WTC11 (cell line): ENCODE measurements around the gene BMP6. TPM values are rescaled to one million over a fixed set of nuclear protein-coding genes. Genes with fewer than 3 reads are reported as not detected.

Experiments used
- ATAC-seq: fragments of 200-7000 bp; cut with Tn5 transposase; 2 replicates; pipeline ENCODE4 v1.10.0; 2021; ENCODE audit warnings: mild to moderate bottlenecking, moderate library complexity
- CTCF ChIA-PET: fragments of 300-600 bp; sonication (Branson Sonifier 250); formaldehyde crosslinking; loops from one replicate; lab custom pipeline; 2021; ENCODE audit warnings: antibody characterized with exemption; lab: Charles Lee
- POLR2A ChIA-PET: fragments of 350-600 bp; sonication (Branson Sonifier 250); formaldehyde crosslinking; loops from one replicate; lab custom pipeline; 2021; ENCODE audit warnings: antibody characterized with exemption; lab: Charles Lee
- DNase-seq: peaks from one replicate; pipeline ENCODE4 v3.0.0; 2021; ENCODE audit warnings: low spot score
- H3K27ac Mint-ChIP-seq: 2 replicates; pipeline ENCODE4 v1.8.0; 2021; ENCODE audit warnings: mixed read lengths
- H3K27me3 Mint-ChIP-seq: 2 replicates; pipeline ENCODE4 v1.8.0; 2021; ENCODE audit warnings: low read depth, mild to moderate bottlenecking, moderate library complexity, mixed read lengths
- H3K36me3 Mint-ChIP-seq: 2 replicates; pipeline ENCODE4 v1.8.0; 2021; ENCODE audit warnings: mixed read lengths
- H3K4me1 Mint-ChIP-seq: 2 replicates; pipeline ENCODE4 v1.8.0; 2022; ENCODE audit warnings: mixed read lengths
- H3K4me3 Mint-ChIP-seq: 2 replicates; pipeline ENCODE4 v1.8.0; 2021; ENCODE audit warnings: mild to moderate bottlenecking, moderate library complexity, mixed read lengths
- H3K9me3 Mint-ChIP-seq: 2 replicates; pipeline ENCODE4 v1.8.0; 2021; ENCODE audit warnings: mixed read lengths
- ATF1 ChIP-seq: sonication (generic); formaldehyde crosslinking; IDR thresholded peaks from 2 replicates; pipeline ENCODE4 v1.8.1; 2023; ENCODE audit warnings: mild to moderate bottlenecking, moderate library complexity, missing genetic modification reagents
- JUN ChIP-seq: sonication (generic); formaldehyde crosslinking; IDR thresholded peaks from 2 replicates; pipeline ENCODE4 v1.8.0; 2023; ENCODE audit warnings: mild to moderate bottlenecking, missing genetic modification reagents
- NFATC4 ChIP-seq: fragments of 250-450 bp; sonication (Bioruptor Pico); IDR thresholded peaks from 2 replicates; pipeline ENCODE4 v1.9.0; 2021; ENCODE audit warnings: mild to moderate bottlenecking
- TEAD1 ChIP-seq: sonication (generic); formaldehyde crosslinking; IDR thresholded peaks from 2 replicates; pipeline ENCODE4 v1.8.0; 2022; ENCODE audit warnings: mild to moderate bottlenecking, missing genetic modification reagents
- ZNF138 ChIP-seq: sonication (generic); formaldehyde crosslinking; conservative IDR thresholded peaks from 2 replicates; pipeline ENCODE4 v1.8.1; 2022; ENCODE audit warnings: mild to moderate bottlenecking, moderate library complexity, missing genetic modification reagents
- ZNF263 ChIP-seq: sonication (generic); formaldehyde crosslinking; IDR thresholded peaks from 2 replicates; pipeline ENCODE4 v1.8.1; 2022; ENCODE audit warnings: low read depth, mild to moderate bottlenecking, moderate library complexity, missing genetic modification reagents
- ZNF317 ChIP-seq: sonication (generic); formaldehyde crosslinking; IDR thresholded peaks from 2 replicates; pipeline ENCODE4 v1.8.1; 2023; ENCODE audit warnings: low read depth, mild to moderate bottlenecking, moderate library complexity, missing genetic modification reagents, borderline replicate concordance
- ZNF423 ChIP-seq: fragments of 250-450 bp; sonication (Bioruptor Pico); IDR thresholded peaks from 2 replicates; pipeline ENCODE4 v2.1.2; 2022; ENCODE audit warnings: mild to moderate bottlenecking, moderate library complexity
- total RNA-seq: library from RNA; stranded (reverse); gene quantifications from 3 replicates; pipeline ENCODE4 v1.2.3, GENCODE V29; 2021
- TF ChIP-seq, protein P1 (sequence below): fragments of 250-450 bp; sonication (Bioruptor Pico); IDR thresholded peaks from 2 replicates; pipeline ENCODE4 v1.9.0; 2021; ENCODE audit warnings: mild to moderate bottlenecking
- TF ChIP-seq, protein P2 (sequence below): sonication (generic); formaldehyde crosslinking; IDR thresholded peaks from 2 replicates; pipeline ENCODE4 v1.8.0; 2023; ENCODE audit warnings: mild to moderate bottlenecking, missing genetic modification reagents
- TF ChIP-seq, protein P3 (sequence below): fragments of 250-450 bp; sonication (Bioruptor Pico); IDR thresholded peaks from 2 replicates; pipeline ENCODE4 v1.9.0; 2021; ENCODE audit warnings: mild to moderate bottlenecking, borderline replicate concordance
- TF ChIP-seq, protein P4 (sequence below): sonication (generic); formaldehyde crosslinking; IDR thresholded peaks from 2 replicates; pipeline ENCODE4 v1.8.0; 2022; ENCODE audit warnings: mild to moderate bottlenecking, missing genetic modification reagents
- TF ChIP-seq, protein P5 (sequence below): sonication (generic); formaldehyde crosslinking; IDR thresholded peaks from 2 replicates; pipeline ENCODE4 v1.8.1; 2022; ENCODE audit warnings: mild to moderate bottlenecking, moderate library complexity, missing genetic modification reagents
- TF ChIP-seq, protein P6 (sequence below): sonication (generic); formaldehyde crosslinking; IDR thresholded peaks from 2 replicates; pipeline ENCODE4 v1.8.1; 2023; ENCODE audit warnings: mild to moderate bottlenecking, missing genetic modification reagents
- TF ChIP-seq, protein P7 (sequence below): sonication (generic); formaldehyde crosslinking; IDR thresholded peaks from 2 replicates; pipeline ENCODE4 v1.8.1; 2023; ENCODE audit warnings: mild to moderate bottlenecking, missing genetic modification reagents

Gene BMP6
- total RNA-seq, 1 experiment from 2014 or later: 1.0 TPM

DNA sequence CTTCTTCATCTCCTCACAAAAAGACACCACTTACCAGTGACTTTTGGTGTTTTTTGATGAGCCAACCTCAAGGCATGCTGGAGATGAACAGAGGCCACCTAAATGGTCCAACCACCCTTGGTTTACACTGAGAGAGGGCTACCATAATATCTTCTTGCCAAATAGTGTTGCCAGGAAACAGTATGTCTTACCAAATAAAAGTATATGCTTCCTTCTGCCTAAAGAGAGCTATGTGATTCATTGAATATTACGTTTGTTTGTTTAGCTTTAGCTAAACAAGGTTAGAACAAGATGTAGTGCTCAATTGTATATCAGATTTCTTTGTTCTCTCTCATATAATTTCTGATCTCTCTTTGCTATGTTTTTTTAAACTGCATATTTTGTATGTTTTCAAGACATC lies 40.6 kb upstream of the BMP6 start:
- Mint-ChIP-seq H3K27ac (no peak overlapping the region), H3K4me1 (peaks cover 39% of the 10 kb centered on the region), H3K9me3 (peaks cover 4% of the 10 kb centered on the region), H3K36me3 (no peaks in the 10 kb centered on the region)
- DNase-seq (no peak), ATAC-seq (no peak)
- CTCF ChIA-PET: interaction anchor here (1.1 to 1.3 kb wide), 2 partner anchors 12 to 37 kb away, joined by 8 read pairs; no protein-coding TSS in a partner anchor
- TF ChIP-seq ZNF263 (CRISPR knock-in tag): no peak
- no peak for TF ChIP-seq ATF1 (CRISPR knock-in tag)
- TF ChIP-seq, protein P1, sequence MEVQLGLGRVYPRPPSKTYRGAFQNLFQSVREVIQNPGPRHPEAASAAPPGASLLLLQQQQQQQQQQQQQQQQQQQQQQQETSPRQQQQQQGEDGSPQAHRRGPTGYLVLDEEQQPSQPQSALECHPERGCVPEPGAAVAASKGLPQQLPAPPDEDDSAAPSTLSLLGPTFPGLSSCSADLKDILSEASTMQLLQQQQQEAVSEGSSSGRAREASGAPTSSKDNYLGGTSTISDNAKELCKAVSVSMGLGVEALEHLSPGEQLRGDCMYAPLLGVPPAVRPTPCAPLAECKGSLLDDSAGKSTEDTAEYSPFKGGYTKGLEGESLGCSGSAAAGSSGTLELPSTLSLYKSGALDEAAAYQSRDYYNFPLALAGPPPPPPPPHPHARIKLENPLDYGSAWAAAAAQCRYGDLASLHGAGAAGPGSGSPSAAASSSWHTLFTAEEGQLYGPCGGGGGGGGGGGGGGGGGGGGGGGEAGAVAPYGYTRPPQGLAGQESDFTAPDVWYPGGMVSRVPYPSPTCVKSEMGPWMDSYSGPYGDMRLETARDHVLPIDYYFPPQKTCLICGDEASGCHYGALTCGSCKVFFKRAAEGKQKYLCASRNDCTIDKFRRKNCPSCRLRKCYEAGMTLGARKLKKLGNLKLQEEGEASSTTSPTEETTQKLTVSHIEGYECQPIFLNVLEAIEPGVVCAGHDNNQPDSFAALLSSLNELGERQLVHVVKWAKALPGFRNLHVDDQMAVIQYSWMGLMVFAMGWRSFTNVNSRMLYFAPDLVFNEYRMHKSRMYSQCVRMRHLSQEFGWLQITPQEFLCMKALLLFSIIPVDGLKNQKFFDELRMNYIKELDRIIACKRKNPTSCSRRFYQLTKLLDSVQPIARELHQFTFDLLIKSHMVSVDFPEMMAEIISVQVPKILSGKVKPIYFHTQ (CRISPR knock-in tag): no peak
- TF ChIP-seq, protein P2, sequence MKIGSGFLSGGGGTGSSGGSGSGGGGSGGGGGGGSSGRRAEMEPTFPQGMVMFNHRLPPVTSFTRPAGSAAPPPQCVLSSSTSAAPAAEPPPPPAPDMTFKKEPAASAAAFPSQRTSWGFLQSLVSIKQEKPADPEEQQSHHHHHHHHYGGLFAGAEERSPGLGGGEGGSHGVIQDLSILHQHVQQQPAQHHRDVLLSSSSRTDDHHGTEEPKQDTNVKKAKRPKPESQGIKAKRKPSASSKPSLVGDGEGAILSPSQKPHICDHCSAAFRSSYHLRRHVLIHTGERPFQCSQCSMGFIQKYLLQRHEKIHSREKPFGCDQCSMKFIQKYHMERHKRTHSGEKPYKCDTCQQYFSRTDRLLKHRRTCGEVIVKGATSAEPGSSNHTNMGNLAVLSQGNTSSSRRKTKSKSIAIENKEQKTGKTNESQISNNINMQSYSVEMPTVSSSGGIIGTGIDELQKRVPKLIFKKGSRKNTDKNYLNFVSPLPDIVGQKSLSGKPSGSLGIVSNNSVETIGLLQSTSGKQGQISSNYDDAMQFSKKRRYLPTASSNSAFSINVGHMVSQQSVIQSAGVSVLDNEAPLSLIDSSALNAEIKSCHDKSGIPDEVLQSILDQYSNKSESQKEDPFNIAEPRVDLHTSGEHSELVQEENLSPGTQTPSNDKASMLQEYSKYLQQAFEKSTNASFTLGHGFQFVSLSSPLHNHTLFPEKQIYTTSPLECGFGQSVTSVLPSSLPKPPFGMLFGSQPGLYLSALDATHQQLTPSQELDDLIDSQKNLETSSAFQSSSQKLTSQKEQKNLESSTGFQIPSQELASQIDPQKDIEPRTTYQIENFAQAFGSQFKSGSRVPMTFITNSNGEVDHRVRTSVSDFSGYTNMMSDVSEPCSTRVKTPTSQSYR: no peak
- TF ChIP-seq, protein P3, sequence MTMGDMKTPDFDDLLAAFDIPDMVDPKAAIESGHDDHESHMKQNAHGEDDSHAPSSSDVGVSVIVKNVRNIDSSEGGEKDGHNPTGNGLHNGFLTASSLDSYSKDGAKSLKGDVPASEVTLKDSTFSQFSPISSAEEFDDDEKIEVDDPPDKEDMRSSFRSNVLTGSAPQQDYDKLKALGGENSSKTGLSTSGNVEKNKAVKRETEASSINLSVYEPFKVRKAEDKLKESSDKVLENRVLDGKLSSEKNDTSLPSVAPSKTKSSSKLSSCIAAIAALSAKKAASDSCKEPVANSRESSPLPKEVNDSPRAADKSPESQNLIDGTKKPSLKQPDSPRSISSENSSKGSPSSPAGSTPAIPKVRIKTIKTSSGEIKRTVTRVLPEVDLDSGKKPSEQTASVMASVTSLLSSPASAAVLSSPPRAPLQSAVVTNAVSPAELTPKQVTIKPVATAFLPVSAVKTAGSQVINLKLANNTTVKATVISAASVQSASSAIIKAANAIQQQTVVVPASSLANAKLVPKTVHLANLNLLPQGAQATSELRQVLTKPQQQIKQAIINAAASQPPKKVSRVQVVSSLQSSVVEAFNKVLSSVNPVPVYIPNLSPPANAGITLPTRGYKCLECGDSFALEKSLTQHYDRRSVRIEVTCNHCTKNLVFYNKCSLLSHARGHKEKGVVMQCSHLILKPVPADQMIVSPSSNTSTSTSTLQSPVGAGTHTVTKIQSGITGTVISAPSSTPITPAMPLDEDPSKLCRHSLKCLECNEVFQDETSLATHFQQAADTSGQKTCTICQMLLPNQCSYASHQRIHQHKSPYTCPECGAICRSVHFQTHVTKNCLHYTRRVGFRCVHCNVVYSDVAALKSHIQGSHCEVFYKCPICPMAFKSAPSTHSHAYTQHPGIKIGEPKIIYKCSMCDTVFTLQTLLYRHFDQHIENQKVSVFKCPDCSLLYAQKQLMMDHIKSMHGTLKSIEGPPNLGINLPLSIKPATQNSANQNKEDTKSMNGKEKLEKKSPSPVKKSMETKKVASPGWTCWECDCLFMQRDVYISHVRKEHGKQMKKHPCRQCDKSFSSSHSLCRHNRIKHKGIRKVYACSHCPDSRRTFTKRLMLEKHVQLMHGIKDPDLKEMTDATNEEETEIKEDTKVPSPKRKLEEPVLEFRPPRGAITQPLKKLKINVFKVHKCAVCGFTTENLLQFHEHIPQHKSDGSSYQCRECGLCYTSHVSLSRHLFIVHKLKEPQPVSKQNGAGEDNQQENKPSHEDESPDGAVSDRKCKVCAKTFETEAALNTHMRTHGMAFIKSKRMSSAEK (CRISPR knock-in tag): no peak
- no peak for TF ChIP-seq TEAD1 (CRISPR knock-in tag)
- TF ChIP-seq, protein P4, sequence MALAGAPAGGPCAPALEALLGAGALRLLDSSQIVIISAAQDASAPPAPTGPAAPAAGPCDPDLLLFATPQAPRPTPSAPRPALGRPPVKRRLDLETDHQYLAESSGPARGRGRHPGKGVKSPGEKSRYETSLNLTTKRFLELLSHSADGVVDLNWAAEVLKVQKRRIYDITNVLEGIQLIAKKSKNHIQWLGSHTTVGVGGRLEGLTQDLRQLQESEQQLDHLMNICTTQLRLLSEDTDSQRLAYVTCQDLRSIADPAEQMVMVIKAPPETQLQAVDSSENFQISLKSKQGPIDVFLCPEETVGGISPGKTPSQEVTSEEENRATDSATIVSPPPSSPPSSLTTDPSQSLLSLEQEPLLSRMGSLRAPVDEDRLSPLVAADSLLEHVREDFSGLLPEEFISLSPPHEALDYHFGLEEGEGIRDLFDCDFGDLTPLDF (CRISPR knock-in tag): no peak
- TF ChIP-seq, protein P5, sequence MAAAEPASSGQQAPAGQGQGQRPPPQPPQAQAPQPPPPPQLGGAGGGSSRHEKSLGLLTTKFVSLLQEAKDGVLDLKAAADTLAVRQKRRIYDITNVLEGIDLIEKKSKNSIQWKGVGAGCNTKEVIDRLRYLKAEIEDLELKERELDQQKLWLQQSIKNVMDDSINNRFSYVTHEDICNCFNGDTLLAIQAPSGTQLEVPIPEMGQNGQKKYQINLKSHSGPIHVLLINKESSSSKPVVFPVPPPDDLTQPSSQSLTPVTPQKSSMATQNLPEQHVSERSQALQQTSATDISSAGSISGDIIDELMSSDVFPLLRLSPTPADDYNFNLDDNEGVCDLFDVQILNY (CRISPR knock-in tag): no peak
- no peak for TF ChIP-seq ZNF423 (CRISPR knock-in tag)
- TF ChIP-seq NFATC4 (CRISPR knock-in tag): no peak
- no peak for TF ChIP-seq JUN
- no peak for TF ChIP-seq ZNF138 (CRISPR knock-in tag)
- TF ChIP-seq, protein P6, sequence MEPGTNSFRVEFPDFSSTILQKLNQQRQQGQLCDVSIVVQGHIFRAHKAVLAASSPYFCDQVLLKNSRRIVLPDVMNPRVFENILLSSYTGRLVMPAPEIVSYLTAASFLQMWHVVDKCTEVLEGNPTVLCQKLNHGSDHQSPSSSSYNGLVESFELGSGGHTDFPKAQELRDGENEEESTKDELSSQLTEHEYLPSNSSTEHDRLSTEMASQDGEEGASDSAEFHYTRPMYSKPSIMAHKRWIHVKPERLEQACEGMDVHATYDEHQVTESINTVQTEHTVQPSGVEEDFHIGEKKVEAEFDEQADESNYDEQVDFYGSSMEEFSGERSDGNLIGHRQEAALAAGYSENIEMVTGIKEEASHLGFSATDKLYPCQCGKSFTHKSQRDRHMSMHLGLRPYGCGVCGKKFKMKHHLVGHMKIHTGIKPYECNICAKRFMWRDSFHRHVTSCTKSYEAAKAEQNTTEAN (CRISPR knock-in tag): no peak
- no peak for TF ChIP-seq ZNF317 (CRISPR knock-in tag)
- TF ChIP-seq, protein P7, sequence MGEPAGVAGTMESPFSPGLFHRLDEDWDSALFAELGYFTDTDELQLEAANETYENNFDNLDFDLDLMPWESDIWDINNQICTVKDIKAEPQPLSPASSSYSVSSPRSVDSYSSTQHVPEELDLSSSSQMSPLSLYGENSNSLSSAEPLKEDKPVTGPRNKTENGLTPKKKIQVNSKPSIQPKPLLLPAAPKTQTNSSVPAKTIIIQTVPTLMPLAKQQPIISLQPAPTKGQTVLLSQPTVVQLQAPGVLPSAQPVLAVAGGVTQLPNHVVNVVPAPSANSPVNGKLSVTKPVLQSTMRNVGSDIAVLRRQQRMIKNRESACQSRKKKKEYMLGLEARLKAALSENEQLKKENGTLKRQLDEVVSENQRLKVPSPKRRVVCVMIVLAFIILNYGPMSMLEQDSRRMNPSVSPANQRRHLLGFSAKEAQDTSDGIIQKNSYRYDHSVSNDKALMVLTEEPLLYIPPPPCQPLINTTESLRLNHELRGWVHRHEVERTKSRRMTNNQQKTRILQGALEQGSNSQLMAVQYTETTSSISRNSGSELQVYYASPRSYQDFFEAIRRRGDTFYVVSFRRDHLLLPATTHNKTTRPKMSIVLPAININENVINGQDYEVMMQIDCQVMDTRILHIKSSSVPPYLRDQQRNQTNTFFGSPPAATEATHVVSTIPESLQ (CRISPR knock-in tag): no peak
- TF ChIP-seq, all 79 proteins: peak for 0
- H3K4me3 Mint-ChIP-seq: no peak overlapping the region
- POLR2A ChIA-PET: interaction anchor here (0.6 to 0.7 kb wide), 2 partner anchors 37 to 41 kb away, joined by 3 read pairs; partner anchors contain the start of gene BMP6
- peaks cover 45% of the 10 kb centered on the region for H3K27me3 Mint-ChIP-seq
